Kidney (tissue), 14 donors: Measurements from ENCODE around the gene RNF43. TPM values are rescaled to one million over a fixed set of nuclear protein-coding genes. Genes with fewer than 3 reads are reported as not detected.

ENCODE experiments used
- DNase-seq, 5 donors: peaks; one replicate each; pipeline ENCODE4 v3.0.0-alpha.2; 2013 to 2020
- FAIRE-seq: peaks from 2 replicates; lab custom pipeline; 2012; peaks lifted over from hg19 to GRCh38; lab: Jason Lieb, UNC
- H3K27ac ChIP-seq, 2 donors: one replicate each; pipeline ENCODE4 v1.7.0; 2013; ENCODE audit warnings: low read depth in 2 of 2, low read length in 2 of 2, inconsistent platforms in 1 of 2
- H3K27me3 ChIP-seq: one replicate; pipeline ENCODE4 v1.7.1; 2013; ENCODE audit warnings: low read length, inconsistent platforms; ENCODE audit not compliant: control insufficient read depth, insufficient read depth
- H3K36me3 ChIP-seq, 3 donors: one replicate each; pipeline versions ENCODE4 v1.7.0 to v1.7.1; 2013; ENCODE audit warnings: low read length in 3 of 3, control low read depth in 1 of 3, inconsistent platforms in 1 of 3; ENCODE audit not compliant: insufficient read depth in 3 of 3, control insufficient read depth in 2 of 3
- H3K4me1 ChIP-seq, 3 donors: one replicate each; pipeline versions ENCODE4 v1.7.0 to v1.7.1; 2013; ENCODE audit warnings: low read length in 3 of 3, inconsistent platforms in 1 of 3, low read depth in 1 of 3; ENCODE audit not compliant: control insufficient read depth in 2 of 3, insufficient read depth in 2 of 3
- H3K4me3 ChIP-seq, 3 donors: one replicate each; pipeline versions ENCODE4 v1.7.0 to v1.8.1; 2013; ENCODE audit warnings: low read length in 3 of 3, control low read depth in 1 of 3, inconsistent platforms in 1 of 3
- H3K9ac ChIP-seq, 3 donors: one replicate each; pipeline versions ENCODE4 v1.7.0 to v1.7.1; 2013; ENCODE audit warnings: low read length in 3 of 3, control low read depth in 1 of 3, inconsistent platforms in 1 of 3
- H3K9me3 ChIP-seq, 3 donors: one replicate each; pipeline versions ENCODE4 v1.7.0 to v1.7.1; 2013; ENCODE audit warnings: low read length in 3 of 3, control low read depth in 1 of 3, inconsistent platforms in 1 of 3; ENCODE audit not compliant: control insufficient read depth in 2 of 3, insufficient read depth in 1 of 3
- CTCF ChIP-seq: IDR thresholded peaks from 3 replicates; pipeline ENCODE4 v1.5.1; 2012; ENCODE audit warnings: mild to moderate bottlenecking, moderate library complexity, borderline replicate concordance; ENCODE audit not compliant: insufficient read depth; ENCODE audit errors: extremely low read depth
- intact Hi-C: fragments of 100-400 bp; cut with DNase I; formaldehyde crosslinking; loops from one replicate; pipeline ENCODE4 v1.11.1; 2022
- polyA plus RNA-seq: library from polyadenylated mRNA; stranded (reverse); fragments of 350-450 nt; fragmentation: Illumina TruSeq; extraction: RNeasy Lipid Tissue Mini Kit (QIAGEN cat#74804); gene quantifications from one replicate; pipeline ENCODE4 v1.2.3, GENCODE V29; 2014; ENCODE audit warnings: low read depth, low replicate concordance; ENCODE audit not compliant: insufficient read depth
- total RNA-seq: library from RNA; stranded (reverse); fragmentation: NEBNext Ultra II Directional; extraction: Animal tissue kit (Norgen Biotek cat#: 25700); gene quantifications from one replicate; pipeline ENCODE4 v1.2.1, GENCODE V29; 2021
- donor health status: control.
- donor health status: control.
- donor health status: control.
- donor health status: control.
- donor health status: control.
- donor health status: DM: yes; HTN: yes; CAD: no.
- donor health status: Normal renal cell carcinoma (clear cell type).

RNF43 gene
- total and polyA plus RNA-seq, 2 donors from 2014 or later, result 7.8 to 9.5 TPM

DNA sequence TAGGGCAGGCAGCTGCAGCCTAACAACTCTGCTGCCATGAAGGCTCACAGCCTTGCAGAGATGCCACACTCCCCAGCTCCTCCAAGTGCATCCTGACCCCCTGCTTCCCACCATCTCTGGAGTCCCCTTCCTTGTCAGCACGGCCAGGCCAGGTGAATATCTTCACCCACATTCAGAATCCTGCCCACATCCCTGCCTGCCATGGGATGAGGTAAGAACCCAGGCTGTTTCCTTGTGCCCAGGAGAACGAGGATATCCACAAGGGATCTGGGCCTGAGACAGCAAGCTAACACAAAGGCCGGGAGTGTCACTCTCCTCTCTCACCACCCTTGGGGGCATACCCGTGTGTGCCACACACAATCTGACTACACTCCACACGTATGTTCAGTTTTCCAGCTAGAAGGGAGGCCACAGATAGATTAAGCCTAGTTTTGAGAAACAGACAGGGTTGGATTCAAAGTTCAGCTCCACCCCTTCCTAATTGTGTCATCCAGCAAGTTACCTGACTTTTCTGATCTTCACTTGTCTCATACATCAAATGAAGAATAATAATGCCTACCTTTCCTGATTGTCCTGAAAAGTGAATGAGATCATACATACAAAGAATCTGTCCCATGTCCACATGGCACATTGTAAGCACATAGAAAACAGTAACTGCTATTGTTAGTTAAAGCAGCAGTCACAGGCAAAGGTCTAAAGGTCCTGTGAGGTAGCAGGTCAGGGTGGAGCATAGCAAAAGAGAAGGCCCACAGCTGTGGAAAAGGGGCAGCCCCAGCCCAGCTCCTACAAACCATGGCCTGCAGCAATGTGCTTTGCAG is 47.9 kb downstream of the RNF43 start:
- H3K9me3 ChIP-seq, result no peaks in the 10 kb centered on the region

GRCh38 chr17:58368860-58369213 is 48.5 kb downstream of the RNF43 start:
- no peak for TF ChIP-seq CTCF
- peaks cover 0 to 2% (median 0%) of the 10 kb centered on the region in 3 donors for H3K4me1 ChIP-seq
- no peaks in the 10 kb centered on the region for H3K36me3 ChIP-seq
- peak overlapping the region in 1 of 2 donors; percentile 57 for H3K27ac ChIP-seq
- no peak overlapping the region for H3K9ac ChIP-seq
- no peak overlapping the region for H3K4me3 ChIP-seq
- FAIRE-seq, result no peak
- H3K9me3 ChIP-seq, result no peaks in the 10 kb centered on the region
- intact Hi-C loops, result no loop called here
- DNase-seq, result peak in 1 of 5 donors; percentile 16
- no peaks in the 10 kb centered on the region for H3K27me3 ChIP-seq

More for the DNA sequence above, 47.9 kb downstream of the RNF43 start:
- Histone ChIP-seq H3K4me3 (no peak overlapping the region), H3K4me1 (peaks cover 0 to 2% (median 0%) of the 10 kb centered on the region in 3 donors), H3K9ac (no peak overlapping the region), H3K27ac (peak overlapping the region in 1 of 2 donors; percentile 57), H3K27me3 (no peaks in the 10 kb centered on the region), H3K36me3 (no peaks in the 10 kb centered on the region)
- no peak for DNase-seq
- no peak for FAIRE-seq
- no peak for TF ChIP-seq CTCF
- intact Hi-C loops, result no loop called here

Other genes with a start within 250 kb of the RNF43 start
- 0.19 TPM for gene EPX, start 224.8 kb downstream of the RNF43 start, total RNA-seq
- not detected for gene EPX, start 224.8 kb downstream of the RNF43 start, polyA plus RNA-seq
- gene MKS1, start 198.3 kb downstream of the RNF43 start, total RNA-seq, result 25.6 TPM
- gene MKS1, start 198.3 kb downstream of the RNF43 start, polyA plus RNA-seq, result 17.2 TPM
- not detected for gene LPO, start 178.9 kb downstream of the RNF43 start, total RNA-seq
- not detected for gene LPO, start 178.9 kb downstream of the RNF43 start, polyA plus RNA-seq
- gene MPO, start 136.6 kb downstream of the RNF43 start, total RNA-seq, result 0.47 TPM
- gene MPO, start 136.6 kb downstream of the RNF43 start, polyA plus RNA-seq, result not detected
- gene TSPOAP1, start 88.7 kb downstream of the RNF43 start, total RNA-seq, result 30.6 TPM
- gene TSPOAP1, start 88.7 kb downstream of the RNF43 start, polyA plus RNA-seq, result 12.5 TPM
- gene SUPT4H1, start 65.3 kb downstream of the RNF43 start, total RNA-seq, result 60.5 TPM
- 129 TPM for gene SUPT4H1, start 65.3 kb downstream of the RNF43 start, polyA plus RNA-seq
- 0.19 TPM for gene HSF5, start 70.9 kb upstream of the RNF43 start, total RNA-seq
- not detected for gene HSF5, start 70.9 kb upstream of the RNF43 start, polyA plus RNA-seq
- gene MTMR4, start 97.1 kb upstream of the RNF43 start, total RNA-seq, result 42.9 TPM
- 13.3 TPM for gene MTMR4, start 97.1 kb upstream of the RNF43 start, polyA plus RNA-seq